ENCODE results near the gene XCR1.

DNA sequence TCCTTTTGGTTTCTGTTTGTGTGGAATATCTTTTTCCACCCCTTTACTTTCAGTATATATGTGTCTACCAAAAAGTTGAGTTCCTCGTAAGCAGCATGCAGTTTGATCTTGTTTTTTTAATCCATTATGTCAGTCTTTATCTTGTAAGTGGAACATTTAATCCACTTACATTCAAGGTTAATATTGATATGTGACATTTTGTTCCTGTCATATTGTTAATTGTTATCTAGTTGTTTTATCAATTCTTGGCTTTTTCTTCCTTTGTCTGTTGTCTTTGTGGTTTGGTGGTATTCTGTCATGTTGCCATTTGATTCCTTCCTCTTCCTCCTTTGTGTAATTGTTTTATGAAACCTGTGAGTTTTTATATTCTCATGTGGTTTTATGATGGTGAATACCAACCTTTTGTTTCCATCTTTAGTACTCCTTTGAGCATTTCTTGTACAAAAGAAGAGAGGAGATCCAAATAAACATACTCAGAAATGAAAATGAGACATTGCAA is 43.4 kb upstream of the XCR1 start:
- TF ChIP-seq, protein P1, sequence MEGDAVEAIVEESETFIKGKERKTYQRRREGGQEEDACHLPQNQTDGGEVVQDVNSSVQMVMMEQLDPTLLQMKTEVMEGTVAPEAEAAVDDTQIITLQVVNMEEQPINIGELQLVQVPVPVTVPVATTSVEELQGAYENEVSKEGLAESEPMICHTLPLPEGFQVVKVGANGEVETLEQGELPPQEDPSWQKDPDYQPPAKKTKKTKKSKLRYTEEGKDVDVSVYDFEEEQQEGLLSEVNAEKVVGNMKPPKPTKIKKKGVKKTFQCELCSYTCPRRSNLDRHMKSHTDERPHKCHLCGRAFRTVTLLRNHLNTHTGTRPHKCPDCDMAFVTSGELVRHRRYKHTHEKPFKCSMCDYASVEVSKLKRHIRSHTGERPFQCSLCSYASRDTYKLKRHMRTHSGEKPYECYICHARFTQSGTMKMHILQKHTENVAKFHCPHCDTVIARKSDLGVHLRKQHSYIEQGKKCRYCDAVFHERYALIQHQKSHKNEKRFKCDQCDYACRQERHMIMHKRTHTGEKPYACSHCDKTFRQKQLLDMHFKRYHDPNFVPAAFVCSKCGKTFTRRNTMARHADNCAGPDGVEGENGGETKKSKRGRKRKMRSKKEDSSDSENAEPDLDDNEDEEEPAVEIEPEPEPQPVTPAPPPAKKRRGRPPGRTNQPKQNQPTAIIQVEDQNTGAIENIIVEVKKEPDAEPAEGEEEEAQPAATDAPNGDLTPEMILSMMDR (conservative IDR thresholded peaks at IDR 0.05; ENCODE audit: low read depth, low read length), result no peak
- no peak for TF ChIP-seq EZH2 (IDR thresholded peaks at IDR 0.05; ENCODE audit: borderline replicate concordance, low read depth, low read length, poor library complexity, severe bottlenecking)

All from A673 (cell line).